Type B pancreatic cell (in vitro differentiated cells): ENCODE results near the gene PCGF1. TPM values are rescaled to one million over a fixed set of nuclear protein-coding genes. Genes with fewer than 3 reads are reported as not detected.

Experiments
- DNase-seq: peaks from one replicate; pipeline ENCODE4 v3.0.0; 2021; ENCODE audit warnings: mixed read lengths; ENCODE audit not compliant: unreplicated experiment; ENCODE audit errors: extremely low spot score
- H3K27ac Mint-ChIP-seq: 2 replicates; pipeline ENCODE4 v1.8.0; 2021; ENCODE audit warnings: mild to moderate bottlenecking, mixed read lengths
- H3K27me3 Mint-ChIP-seq: 2 replicates; pipeline ENCODE4 v1.8.0; 2021; ENCODE audit warnings: mixed read lengths
- H3K36me3 Mint-ChIP-seq: 2 replicates; pipeline ENCODE4 v1.8.0; 2021; ENCODE audit warnings: mixed read lengths
- H3K4me1 Mint-ChIP-seq: one replicate; pipeline ENCODE4 v1.8.0; 2021; ENCODE audit warnings: mixed read lengths; ENCODE audit not compliant: unreplicated experiment
- H3K4me3 Mint-ChIP-seq: 2 replicates; pipeline ENCODE4 v1.8.0; 2021; ENCODE audit warnings: mild to moderate bottlenecking, mixed read lengths
- H3K9me3 Mint-ChIP-seq: 2 replicates; pipeline ENCODE4 v1.8.0; 2021; ENCODE audit warnings: mixed read lengths
- total RNA-seq: library from RNA; stranded (reverse); gene quantifications from 2 replicates; pipeline ENCODE4 v1.2.1, GENCODE V29; 2021; ENCODE audit warnings: low replicate concordance
- TF ChIP-seq, protein P1 (sequence below): fragments of 200-600 bp; sonication (generic); conservative IDR thresholded peaks from 2 replicates; pipeline ENCODE4 v1.5.0; 2021; ENCODE audit warnings: antibody characterized with exemption, mild to moderate bottlenecking

PCGF1 gene
- total RNA-seq, 1 donor from 2014 or later = 30.1 TPM

DNA sequence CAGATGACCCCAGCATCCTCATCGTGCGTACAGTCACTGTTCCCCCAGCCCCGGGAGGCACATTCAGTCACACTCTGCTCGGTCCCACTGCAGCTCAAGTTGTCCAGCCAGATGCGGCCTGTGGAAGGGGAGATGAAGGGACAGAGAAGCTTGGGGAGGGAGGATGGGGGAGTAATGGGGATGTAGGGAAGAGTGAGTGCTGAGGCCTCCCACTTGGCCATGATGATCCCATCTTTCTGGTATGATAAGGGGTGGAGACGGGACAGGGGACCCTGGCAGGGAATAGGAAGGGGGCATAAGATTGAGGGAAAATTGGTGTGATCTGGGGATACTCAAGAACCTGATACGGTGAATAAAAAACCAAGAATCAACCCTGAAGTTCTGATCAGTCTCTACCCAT, 42.7 kb upstream of the PCGF1 start:
- Mint-ChIP-seq H3K27me3 (peaks cover 35% of the 10 kb centered on the region), H3K36me3 (no peaks in the 10 kb centered on the region), H3K27ac (no peak overlapping the region), H3K9me3 (no peaks in the 10 kb centered on the region), H3K4me1 (peaks cover 20% of the 10 kb centered on the region), H3K4me3 (peak overlapping the region; percentile 83)
- no peak for DNase-seq
- TF ChIP-seq, protein P1, sequence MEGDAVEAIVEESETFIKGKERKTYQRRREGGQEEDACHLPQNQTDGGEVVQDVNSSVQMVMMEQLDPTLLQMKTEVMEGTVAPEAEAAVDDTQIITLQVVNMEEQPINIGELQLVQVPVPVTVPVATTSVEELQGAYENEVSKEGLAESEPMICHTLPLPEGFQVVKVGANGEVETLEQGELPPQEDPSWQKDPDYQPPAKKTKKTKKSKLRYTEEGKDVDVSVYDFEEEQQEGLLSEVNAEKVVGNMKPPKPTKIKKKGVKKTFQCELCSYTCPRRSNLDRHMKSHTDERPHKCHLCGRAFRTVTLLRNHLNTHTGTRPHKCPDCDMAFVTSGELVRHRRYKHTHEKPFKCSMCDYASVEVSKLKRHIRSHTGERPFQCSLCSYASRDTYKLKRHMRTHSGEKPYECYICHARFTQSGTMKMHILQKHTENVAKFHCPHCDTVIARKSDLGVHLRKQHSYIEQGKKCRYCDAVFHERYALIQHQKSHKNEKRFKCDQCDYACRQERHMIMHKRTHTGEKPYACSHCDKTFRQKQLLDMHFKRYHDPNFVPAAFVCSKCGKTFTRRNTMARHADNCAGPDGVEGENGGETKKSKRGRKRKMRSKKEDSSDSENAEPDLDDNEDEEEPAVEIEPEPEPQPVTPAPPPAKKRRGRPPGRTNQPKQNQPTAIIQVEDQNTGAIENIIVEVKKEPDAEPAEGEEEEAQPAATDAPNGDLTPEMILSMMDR = no peak

DNA sequence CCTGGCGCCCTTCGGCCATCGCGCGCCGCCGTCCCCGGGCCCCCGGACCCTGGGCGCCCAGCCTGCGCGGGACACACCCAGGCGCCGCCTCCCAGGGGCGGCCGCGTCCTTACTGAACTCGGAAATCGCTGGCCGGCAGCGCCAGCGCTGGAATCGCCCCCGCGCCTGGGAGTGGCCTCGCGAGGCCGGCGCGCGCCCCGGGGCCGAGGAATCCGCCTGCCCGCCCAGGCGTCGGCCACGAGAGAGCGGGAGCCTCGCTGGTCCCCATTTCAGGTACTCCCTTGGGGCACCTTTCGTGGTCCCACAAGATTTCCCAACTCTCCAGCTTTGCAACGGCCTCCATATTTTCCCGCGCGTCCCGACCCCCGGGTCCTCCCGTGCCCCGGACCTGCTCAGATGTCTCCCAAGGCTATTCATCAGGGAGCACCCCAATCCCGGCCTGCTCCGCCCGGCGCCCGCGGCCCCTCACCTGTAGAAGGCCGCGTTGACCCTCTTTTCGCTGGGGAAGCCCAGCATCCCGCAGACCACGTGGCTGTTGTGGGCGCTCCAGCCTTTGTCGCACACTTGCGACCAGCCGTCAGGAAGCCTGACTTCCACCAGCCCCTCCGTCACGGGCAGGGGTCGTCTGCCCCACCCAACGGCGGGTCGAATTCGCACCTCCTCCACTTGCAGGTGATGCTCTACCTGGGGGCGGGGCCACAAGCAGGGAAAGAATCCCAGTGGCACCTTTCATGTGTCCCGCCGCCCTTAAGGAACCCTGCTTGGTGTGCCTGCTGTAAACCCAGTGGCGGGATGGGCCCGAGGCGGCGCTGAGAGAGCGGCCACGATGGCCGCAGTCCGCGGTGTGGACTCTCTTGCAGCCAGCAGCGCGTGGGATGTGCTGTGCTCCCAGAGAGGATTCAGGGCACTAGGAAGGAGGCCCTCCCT, 41.7 kb upstream of the PCGF1 start:
- Mint-ChIP-seq H3K27me3 (peaks cover 30% of the 10 kb centered on the region), H3K4me3 (peak overlapping the region; percentile 83), H3K27ac (peak overlapping the region; percentile 69), H3K9me3 (no peaks in the 10 kb centered on the region), H3K36me3 (no peaks in the 10 kb centered on the region), H3K4me1 (peaks cover 20% of the 10 kb centered on the region)
- TF ChIP-seq, protein P1 = no peak
- DNase-seq = no peak

DNA sequence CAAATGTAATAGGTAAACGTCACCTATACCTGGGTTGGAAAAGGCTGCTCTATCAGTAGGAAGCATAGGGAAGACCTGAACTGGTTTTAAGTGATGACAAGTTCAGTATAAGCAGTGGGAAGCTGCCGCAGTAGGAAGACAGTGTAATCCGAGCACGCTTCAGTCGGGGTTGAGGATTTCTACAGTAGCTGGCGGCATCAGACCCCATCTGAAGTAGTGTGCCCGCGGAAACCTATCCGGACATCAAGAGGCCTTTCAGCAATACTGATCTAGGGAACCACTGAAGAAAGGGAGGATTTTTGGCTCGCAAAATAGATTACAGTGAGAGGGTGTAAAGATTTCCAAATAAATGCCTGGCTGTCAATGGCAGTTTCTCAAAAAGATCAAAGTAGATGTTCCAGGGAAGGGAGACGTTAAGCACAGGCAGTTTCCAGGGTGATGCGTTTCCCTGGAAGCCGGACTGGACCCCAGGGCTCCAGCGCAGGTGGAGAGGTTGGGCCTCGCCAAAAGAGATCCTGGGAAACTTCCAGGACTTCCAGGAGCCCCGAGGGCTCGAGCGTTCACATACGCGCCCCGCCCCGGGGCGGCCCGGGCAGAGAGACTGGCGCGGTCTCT, 40.9 kb upstream of the PCGF1 start:
- Mint-ChIP-seq H3K9me3 (no peaks in the 10 kb centered on the region), H3K4me3 (peak overlapping the region; percentile 92), H3K4me1 (peaks cover 20% of the 10 kb centered on the region), H3K36me3 (no peaks in the 10 kb centered on the region), H3K27ac (peak overlapping the region; percentile 86), H3K27me3 (peaks cover 26% of the 10 kb centered on the region)
- no peak for DNase-seq
- TF ChIP-seq, protein P1 = no peak

DNA sequence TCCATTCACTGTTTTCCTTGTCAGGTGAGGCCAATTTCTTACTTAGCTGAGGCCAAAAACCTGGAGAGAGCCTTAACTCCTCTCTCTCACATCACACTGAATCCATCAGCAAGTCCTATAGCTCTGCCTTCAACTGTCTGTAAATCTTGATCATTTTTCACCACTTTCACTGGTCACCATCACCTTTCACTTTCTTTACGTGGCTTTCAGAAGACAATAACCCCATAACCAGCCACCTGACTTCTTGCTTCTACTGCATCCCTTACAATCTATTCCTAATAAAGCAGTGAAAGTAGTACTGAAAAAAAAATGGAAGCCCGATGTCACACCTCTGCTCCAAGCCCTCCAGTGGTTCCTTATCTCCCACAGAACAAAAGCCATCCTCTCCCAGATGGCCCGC, 38.5 kb upstream of the PCGF1 start:
- TF ChIP-seq, protein P1 = no peak
- Mint-ChIP-seq H3K27me3 (peaks cover 11% of the 10 kb centered on the region), H3K9me3 (no peaks in the 10 kb centered on the region), H3K4me1 (peaks cover 12% of the 10 kb centered on the region), H3K36me3 (no peaks in the 10 kb centered on the region), H3K4me3 (no peak overlapping the region), H3K27ac (no peak overlapping the region)
- DNase-seq = no peak

DNA sequence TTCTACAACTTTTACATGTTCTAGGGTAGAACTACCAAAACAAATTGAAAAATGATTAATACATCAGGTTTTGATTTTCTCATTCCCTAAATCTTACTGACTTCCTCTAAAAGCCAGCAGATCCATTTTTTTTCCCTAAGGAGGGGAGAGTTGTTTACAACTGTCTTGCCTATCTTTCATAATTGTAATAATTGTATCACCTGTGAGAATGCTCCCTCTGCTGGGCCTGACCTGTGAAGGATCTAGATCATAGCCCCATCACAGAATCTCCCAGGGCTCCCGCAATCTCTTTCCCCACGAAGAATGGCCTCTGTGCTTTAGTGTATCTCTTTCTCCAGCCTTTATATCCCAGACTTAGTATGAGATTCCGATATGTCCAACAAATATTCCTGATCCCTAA, 37.1 kb upstream of the PCGF1 start:
- TF ChIP-seq, protein P1 = no peak
- H3K27ac Mint-ChIP-seq = no peak overlapping the region
- no peaks in the 10 kb centered on the region for H3K36me3 Mint-ChIP-seq
- peaks cover 11% of the 10 kb centered on the region for H3K4me1 Mint-ChIP-seq
- DNase-seq = no peak
- H3K27me3 Mint-ChIP-seq = peaks cover 10% of the 10 kb centered on the region
- H3K4me3 Mint-ChIP-seq = no peak overlapping the region
- H3K9me3 Mint-ChIP-seq = no peaks in the 10 kb centered on the region
